DMS79 (cell line): ENCODE data around the gene ZIC2.
"Not testable (repeated sequence)": the region's sequence is repeated elsewhere in the genome, so short reads cannot be mapped to it uniquely, and the experiment has no call there.

Experiments used
- DNase-seq: peaks from one replicate; lab custom pipeline; 2025; lab: John Stamatoyannopoulos, UW

The ZIC2 gene

GRCh38 chr13:99981735-99982035, at the start of gene ZIC2:
TSS of gene ZIC2 (plus strand) at chr13:99981784. CDS start at chr13:99982065, 281 bp downstream.
- no peak for DNase-seq

GRCh38 chr13:99932912-99933311, 48.7 kb upstream of the ZIC2 start:
- no peak for DNase-seq

DNA sequence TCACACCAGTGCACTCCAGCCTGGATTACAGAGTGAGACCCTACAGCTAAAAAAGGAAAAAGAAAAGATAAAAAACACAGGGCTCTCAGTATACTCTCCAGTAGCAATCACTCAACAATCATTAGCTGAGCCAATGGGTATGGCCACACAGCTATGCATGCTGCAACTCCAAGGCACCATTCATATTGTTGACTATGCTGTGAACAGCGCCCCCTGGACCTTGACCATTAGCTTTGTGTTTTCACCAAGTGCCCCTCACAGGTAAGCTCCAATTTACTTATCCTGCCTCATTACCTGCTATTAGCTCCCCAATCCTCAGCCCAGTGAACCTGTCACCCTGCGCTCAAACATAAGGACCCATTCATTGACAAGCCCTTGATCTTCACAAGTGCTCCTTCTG, 45.8 kb upstream of the ZIC2 start:
- DNase-seq = no peak

DNA sequence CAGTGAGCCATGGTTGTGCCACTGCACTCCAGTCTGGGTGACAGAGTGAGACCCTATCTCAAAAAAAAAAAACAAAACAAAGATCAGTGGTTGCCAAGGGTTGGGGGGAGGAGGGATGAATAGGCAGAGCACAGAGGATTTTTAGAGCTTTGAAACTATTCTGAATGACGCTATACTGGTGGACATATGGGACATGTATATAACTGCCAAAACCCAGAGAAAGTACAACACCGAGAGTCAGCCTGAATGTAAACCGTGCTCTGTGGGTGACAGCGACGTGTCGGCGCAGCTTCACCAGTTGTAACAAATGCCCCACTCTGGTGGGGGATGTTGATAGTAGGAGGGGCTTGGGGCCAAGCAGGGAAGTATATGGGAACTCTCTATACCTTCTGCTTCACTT, 42.9 kb upstream of the ZIC2 start:
- DNase-seq = no peak

DNA sequence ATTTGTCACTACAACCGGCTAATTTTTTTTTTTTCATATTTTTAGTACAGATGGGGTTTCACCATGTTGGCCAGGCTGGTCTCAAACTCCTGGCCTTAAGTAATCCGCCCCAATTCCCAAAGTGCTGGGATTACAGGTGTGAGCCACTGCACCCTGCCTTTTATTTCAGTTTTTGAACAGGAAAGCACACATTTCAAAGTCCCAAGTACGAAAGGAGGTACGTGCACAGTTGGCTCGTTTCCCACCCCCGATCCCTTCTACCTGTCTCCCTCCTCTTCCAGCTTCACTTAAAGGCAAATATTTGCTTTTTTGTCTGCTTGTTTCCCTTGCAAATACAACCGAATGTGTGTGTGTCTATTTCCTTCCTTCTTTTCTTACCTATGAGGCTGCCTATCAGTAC, 40.5 kb upstream of the ZIC2 start:
- no peak for DNase-seq

DNA sequence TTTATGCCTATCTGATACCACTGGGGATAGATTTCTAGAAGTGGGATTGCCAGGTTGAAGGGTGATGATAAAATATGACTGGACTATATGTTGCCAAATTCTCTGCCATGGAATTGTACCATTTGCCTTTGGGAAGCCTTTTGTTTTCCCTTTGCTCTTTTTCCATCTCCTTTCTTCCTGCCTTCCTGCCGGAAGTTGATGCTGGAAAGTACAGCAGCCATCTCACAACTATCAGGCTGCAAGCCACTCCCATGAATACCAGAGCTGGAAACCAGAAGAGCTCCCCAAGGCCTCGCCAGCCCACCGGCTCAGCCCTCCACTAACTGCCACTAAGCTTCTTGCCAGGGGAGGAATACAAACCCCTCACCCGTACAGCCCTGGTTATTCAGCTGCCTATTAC, 39.7 kb upstream of the ZIC2 start:
- no peak for DNase-seq

DNA sequence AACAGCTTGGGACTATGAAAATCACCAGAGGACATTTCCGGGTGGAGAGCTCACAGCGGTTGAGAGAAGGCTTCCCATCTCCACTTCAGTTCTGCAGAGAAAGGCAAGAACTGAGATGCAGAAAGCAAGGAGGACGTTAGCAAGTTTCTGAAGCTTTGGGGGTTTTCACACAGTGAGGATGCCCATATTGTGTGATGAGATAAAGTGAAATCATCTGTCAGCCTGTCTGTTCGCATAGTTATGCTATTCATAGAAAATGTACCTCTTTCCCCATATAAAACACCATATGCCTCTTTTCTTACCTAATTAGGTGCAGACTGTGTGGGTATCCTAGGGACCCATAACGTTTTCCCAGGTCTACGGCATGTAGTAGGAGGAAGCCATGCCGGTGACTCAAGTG, 37.5 kb upstream of the ZIC2 start:
- no peak for DNase-seq

DNA sequence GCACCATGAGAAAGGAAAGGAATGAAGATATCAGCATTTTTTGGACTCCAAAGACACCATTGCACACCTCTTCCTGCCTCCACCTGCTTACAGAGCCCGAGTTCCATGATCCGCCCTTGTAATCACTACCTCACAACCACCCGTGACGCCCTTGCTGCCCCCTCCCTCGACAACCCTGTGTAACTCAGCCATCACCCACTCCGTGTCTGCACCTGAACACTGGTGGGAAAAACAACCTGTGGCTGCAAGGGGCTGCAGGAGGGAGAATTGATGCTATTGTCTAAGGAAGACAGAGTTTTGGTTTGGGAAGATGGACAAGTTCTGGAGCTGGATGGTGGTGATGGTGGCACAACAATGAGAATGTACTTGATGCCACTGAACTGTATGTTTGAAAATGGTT, 37.0 kb upstream of the ZIC2 start:
- DNase-seq = no peak

- DNase-seq = not testable (repeated sequence)
Observed at GRCh38 chr13:99945515-99945914, 36.1 kb upstream of the ZIC2 start.

- DNase-seq = no peak
Observed at GRCh38 chr13:99947666-99948065, 33.9 kb upstream of the ZIC2 start.

DNA sequence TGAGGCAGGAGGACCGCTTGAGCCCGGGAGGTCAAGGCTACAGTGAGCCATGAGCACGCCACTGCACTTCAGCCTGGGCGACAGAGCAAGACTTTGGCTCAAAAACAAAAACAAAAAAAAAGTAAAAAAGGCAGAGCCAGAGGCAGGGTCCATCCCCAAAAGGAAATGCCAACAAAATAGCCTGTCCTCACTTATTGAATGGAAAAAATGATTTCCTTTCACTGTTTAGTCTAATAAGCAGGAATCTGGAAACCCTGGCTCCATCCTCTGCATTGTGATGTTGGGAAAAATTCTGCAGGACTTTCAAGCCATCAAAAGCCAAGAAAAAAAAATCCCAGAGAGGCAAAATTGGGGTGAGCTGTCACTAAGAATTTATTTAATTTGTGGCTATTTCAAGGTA, 33.2 kb upstream of the ZIC2 start:
- no peak for DNase-seq

GRCh38 chr13:99948907-99949678, 32.5 kb upstream of the ZIC2 start:
- no peak for DNase-seq

DNA sequence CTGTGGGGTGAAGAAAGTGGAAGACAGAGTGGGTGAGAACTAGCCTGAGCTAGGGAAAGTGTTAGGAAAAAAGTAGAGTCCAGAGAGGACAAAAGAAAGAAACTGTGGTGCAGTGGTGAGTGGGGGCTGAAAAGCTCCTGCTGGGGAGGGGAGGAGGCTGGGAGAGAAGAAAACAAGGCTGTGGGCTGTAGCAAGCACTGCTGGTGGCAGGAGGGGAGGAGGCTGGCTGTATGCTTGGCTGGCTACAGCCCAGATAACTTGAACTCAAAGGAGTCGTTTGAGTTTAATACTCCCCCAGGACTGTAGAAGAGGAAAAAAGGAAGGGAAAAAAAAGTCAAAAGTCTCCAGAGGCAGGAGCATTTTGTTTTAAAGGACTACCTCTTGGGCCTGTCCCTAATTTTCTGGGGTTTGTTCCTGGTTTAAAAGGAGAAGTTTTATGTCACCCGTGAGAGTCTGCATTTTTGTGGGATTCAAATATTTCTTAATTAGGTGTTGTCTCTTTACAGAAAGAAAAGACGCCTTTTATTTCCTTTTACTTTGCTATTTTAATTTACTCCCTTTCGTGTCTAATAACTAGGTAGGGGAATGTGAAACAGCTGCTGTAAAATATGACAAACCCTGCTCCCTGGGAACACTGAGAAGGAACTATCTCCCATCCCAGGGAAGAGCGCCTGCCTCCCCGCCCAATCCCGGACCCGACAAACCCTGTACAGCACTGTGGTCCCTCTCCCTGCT, 31.7 kb upstream of the ZIC2 start:
- DNase-seq = no peak

DNA sequence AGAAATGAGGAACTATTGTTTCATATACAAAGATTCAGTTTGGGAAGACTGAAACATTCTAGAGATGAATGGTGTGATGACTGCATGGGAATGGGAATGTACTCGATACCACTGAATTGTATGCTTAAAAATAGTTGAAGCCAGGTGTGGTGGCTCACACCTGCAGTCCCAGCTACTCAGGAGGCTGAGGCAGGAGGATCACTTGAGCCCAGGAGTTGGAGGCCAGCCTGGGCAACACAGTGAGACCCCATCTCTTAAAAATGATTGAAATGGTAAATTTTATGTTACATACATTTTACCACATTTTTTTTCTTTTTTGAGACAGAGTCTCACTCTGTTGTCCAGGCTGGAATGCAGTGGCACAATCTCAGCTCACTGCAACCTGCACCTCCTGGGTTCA, 29.9 kb upstream of the ZIC2 start:
- not testable (repeated sequence) for DNase-seq

- no peak for DNase-seq
Observed at GRCh38 chr13:99953138-99953755, 28.3 kb upstream of the ZIC2 start.

- no peak for DNase-seq
Observed at GRCh38 chr13:99955107-99955746, 26.4 kb upstream of the ZIC2 start.

DNA sequence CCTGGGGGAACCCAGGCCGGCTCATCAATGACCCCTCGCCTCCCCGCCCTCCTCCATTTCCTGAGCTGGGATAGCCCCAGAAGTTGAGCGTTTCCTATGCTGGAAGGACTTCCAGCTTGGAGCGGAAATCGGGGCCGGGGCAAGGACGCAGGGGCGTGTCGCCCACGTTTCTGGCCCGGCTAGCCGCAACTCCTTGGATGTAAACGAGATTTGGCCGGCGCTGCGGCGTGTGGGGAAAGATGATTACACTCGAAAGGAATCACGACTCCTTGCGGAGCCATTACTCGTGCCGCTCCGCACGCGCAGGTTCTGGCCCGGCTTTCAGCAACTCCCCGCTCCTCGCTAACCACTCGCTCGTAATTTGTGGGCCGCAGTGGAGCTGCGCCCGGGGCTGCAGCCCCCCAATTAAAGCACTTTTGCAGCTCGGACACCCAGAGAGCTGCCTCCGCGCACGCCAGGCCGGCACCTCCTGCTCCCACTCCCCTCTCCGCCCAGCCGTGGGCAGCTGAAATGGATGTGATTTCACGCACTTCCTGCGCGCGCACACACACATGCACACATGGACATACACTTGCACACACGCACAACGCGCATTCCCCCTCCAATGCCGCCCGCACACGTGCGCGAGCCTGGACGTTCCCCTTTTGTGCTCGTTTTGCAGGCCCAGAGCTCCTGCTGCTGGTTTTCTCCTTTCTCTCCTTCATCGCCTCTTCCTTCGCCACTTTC, 25.7 kb upstream of the ZIC2 start:
- DNase-seq = no peak

DNA sequence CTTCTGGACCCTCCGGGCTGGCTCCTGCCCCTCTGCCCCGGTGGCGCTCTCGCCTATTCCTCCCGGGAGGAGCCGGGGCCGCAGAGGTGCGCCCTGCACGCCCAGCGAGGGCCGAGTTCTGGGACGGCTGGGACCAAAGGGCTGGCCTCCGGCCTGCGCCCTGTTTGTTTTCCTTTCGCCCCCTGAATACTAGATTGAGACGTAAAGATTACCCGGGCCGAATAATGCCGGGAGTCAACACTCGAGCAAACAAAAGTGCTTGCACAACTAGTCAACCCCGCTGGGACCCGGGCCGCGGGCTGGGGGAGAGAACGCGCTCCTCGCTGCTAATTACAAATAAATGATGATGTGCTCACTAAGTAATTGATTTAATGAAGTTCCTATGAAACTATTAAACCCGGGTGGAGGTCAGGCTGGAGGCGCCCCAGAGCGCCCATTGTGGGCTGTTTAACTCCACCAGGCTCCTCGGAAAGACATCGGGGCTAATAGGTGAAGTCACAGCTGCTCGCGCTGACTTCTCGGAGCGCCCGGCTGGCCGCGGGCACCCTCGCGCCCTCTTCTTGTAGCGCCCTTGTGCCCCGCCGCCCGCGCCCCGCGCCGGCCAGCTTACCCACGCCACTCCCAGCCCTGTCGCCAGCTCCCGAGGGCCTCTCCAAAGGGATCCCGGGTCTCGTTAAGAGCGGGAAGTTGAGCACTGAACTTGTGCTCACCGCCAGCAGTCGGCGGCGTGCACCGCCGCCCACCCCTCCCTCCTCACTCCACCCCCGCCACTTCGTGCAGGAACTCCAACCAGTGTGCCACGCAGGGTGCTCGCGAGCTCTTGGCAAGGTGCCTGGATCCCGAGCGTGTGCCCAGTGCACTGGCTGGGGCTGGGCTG, 24.9 kb upstream of the ZIC2 start:
- DNase-seq = no peak

GRCh38 chr13:99958406-99959126, 23.0 kb upstream of the ZIC2 start:
- no peak for DNase-seq

- DNase-seq = no peak
Observed at GRCh38 chr13:99959127-99959539, 22.5 kb upstream of the ZIC2 start.
